Heart left ventricle (tissue), 13 donors: Measurements from ENCODE around the gene CALML5.

Experiments
- CTCF ChIP-seq, 12 donors: fragments of 200-600 bp; sonication (generic) in 4 of 12; IDR thresholded peaks; one replicate each; pipeline versions ENCODE4 v1.5.0 to v1.8.0; 2018 to 2022; ENCODE audit warnings: antibody characterized with exemption in 12 of 12, mild to moderate bottlenecking in 5 of 12
- POLR2A ChIP-seq, 2 donors: fragments of 450-650 bp; IDR thresholded peaks; one replicate each; pipeline ENCODE4 v1.6.1; 2017; ENCODE audit warnings: antibody characterized with exemption in 2 of 2, mild to moderate bottlenecking in 2 of 2, moderate library complexity in 2 of 2
- donor health status: ischemic (EF 13 %, LVEDD 7.1; RV severe dilation, severe dysfunction).
- donor health status: DM: no; HTN: yes; CAD: no.
- donor health status: DM: no; HTN: no; CAD: no.
- donor health status: ischemic (EF 25% LVEDD 6.9; RV normal size, moderate dysfunction).
- donor health status: ischemic (EF 25% LVEDD 5.7; RV mildly dilated, moderate dysfunction).
- donor health status: ischemic (EF 35%, LVEDD 5.7; RV mildly dilated, moderate dysfunction).
- donor health status: nonischemic (EF 11% LVEDD 7.7; RV severe dilation, severe dysfunction).
- donor health status: DM: yes; HTN: yes; CAD: no.
- donor health status: PGD.
- donor health status: ischemic (EF 29% LVEDD 5.4; RV normal size, mild dysfunction).
- donor health status: nonischemic (EF 23%, LVEDD 6.1; RV moderate dilation, normal function).

DNA sequence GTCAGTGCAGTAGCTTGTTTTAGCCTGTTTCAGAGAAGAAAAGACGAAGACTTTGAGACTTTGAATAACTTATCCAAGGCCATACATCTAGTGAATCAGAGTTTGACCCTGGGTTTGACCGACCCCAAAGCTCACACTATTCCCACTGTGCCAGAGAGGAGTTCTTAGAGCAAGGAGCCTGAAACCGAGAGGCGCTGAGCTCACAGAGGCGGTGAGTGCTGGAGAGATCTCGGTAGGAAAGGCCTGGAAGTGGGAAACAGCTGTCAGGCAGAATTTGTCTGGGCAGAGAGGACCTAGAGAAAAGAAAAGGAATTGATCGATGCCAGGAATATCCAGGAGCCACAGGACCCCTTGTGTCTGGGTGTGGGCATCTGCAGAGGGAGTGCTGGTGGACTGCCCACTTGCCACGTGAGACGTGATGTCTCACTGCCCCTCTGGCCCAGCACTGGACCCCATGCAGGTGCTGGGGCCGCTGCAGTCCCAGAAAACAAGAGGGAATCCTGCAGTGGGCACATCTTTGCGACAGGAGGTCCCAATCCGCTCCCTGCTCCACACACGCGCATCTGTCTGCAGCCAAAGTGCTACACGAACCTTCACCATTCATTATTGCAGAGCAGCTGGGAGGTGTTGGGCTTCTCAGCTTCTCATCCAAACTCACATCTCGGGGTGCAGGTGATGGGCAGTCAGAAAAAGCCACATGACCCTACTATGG lies 31.6 kb upstream of the CALML5 start:
- no peak for TF ChIP-seq CTCF (IDR thresholded peaks at IDR 0.05)
- TF ChIP-seq POLR2A (IDR thresholded peaks at IDR 0.05), result no peak
